ENCODE data around the gene IP6K3.

The IP6K3 gene

DNA sequence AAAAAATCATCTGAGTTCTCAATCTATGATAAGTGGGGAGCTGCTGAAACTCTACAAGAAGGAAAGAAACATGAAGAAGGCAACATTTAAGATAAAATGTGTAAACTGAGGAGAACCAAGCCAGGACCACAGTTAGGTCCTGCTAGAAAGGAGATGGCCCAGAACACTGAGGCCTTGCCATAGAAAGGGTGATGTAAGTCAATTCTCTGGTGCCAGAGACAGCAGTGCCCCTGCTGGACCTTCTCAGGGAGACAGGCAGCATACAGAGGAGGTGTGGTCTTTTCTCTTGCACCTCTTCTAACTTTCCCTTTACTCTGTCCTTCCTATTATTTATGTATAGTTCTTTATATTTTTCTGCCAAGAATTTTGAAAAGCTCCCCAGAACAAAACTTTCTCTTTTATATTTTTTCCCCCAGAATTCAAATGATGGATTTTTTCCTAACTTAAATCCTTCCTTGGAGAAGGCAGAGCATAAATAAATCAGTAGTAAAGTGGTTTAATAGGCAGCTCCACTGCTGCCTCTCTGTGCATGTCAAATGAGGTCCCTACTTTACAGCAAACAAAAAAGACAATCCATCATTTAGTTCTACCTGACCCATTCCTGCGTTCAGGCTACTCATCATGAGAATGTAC, 44.2 kb downstream of the IP6K3 start:
- DNase-seq = peak; percentile 46

DNA sequence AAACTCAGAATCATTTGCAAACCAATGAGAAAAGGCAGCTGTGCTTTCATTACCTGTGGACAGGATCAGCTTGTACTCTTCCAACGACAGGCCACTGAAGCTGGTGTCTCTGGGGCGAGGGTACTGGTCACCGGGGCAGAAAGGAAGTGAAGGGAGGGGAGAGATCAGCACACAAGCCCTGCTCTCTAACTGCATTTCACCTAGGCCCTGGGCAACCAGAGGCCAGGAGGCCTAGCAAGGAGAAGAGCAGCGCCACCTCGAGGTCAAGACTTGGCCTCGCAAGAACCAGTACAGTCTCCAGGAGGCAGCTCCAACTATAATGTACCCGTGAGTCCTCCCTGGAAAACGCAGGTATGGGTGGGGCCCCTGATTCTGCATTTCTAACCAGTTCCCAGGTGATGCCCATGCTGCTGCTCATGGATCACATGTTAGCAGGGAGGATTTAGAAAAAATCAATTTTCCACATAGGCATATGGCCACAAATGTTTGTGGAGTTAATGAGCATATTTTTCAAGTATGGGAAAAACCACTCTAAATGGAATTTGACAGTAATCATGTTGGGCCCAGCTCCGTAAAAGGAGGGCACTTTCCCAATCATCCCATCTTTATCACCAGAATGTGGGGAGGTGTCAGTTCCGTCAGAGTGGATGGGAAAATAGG, 46.2 kb downstream of the IP6K3 start:
- DNase-seq = peak; percentile 75

DNA sequence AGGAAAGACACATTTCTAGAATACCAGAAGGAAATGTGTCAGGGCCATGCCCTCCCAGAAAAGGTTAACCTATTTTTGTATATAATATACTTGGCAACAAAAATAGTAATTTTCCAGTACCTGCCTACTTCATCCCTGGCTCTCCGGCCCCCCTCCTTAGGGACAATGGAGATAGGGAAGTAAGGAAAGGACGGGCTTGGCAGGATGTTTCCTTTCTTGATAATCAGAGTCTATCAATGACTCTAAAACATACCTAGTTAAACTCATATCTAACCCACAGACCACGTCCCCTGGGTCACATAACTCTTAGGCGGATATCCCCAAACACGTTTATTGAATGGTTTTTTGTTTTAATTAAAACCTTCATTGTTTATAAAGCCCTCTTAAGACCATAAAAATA, 47.0 kb downstream of the IP6K3 start:
- DNase-seq = peak; percentile 19

DNA sequence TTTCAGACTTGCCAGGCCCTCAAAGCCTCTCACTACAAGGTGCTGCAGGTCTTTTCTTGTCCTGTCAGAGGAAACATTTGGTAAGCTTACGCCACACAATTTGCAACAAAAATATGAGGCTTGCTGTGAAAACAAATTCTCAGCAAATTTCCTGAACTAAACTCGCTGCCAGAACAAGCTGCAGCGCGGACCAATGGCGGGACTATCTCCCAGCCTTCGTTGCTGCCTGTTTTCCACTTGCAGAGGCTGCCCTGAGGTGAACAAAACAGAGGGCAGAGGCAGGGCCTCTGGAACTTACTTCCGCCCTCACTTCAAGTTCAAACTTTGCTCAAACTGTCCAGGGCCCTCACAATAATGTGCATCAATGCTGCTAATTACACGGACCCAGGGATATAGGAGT, 47.6 kb downstream of the IP6K3 start:
- DNase-seq = no peak

DNA sequence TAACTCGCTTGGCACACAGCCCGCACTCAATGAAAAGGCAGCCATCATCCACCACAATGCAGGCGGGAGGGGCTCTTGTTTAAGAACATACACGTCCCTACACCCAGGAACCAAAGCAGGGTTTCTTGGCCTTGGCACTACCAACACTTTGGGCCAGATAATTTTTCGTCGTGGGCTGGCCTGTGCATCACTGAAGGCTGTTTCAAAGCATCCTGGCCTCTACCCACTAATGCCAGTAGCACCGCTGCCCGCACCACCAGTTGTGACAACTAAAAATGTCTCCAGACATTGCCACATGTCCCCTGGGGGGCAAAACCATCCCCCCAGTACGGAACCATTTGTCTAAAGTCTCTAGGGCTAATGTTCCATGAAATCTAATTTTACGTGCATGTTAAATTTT, 48.2 kb downstream of the IP6K3 start:
- DNase-seq = no peak

DNA sequence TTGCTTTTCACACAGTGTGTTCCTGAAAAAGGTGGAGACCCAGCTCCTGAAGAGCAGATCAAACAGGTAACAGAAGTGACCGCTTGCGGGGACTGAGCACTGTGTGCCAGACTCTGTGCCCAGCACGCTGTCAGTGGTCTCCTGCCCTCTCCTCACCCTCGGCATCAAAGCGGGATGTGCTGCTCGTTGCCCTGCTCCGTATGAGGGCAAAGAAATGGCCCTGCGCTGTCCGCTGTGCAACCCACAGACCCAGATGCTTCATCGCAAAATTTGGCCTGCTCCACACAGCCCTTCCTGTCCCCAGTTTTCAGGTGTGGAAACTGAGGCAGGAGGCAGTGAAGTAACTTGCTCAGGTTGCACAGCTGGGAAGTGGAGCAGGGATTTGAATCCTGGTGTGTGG, 48.9 kb downstream of the IP6K3 start:
- no peak for DNase-seq

DNA sequence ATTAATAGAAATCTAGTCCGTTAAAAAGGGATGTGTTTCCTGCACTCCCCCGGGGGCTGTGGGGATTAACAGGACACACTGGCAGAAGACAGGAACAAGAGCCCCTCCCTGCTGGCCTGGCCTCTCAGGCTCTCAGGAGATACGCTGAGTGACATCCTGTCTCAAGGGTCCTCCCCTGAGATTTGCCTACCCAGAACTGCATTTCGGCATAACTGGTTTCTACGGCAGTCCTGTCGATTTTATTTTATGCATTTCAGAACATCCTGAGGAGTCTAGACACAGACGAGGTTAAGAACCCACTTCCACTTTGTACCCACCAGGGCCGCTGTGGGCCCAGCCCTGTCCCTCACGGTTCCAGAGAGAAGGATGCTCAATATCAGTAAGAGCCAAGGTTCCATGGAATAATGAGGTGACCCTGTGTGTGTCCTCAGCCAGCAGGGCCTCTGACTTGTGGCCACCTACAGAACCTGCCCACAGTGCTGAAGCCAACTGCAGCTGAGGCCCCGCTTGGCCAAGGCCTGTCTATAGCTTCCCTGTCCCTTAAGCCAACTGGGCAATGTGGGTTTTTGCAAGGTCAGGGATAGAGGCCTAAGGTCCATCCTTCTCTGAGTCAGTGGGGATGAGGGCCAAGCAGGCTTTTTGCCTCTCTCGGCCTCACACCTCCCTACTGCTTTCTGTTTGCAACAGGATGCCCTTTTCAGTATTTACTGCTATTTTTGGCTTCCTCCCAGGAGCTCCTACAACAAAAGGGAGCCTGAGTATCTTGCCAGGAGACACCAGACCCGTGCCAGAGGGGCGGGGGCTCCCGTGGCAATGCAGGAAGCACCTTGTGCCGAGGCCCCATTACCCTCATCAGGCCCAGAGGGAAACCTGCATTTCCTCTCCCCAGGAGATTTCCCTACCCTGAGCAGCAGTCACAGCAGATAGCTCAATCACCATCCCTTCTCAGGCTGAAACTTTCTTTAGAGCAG, 49.9 kb downstream of the IP6K3 start:
- DNase-seq = no peak

DNA sequence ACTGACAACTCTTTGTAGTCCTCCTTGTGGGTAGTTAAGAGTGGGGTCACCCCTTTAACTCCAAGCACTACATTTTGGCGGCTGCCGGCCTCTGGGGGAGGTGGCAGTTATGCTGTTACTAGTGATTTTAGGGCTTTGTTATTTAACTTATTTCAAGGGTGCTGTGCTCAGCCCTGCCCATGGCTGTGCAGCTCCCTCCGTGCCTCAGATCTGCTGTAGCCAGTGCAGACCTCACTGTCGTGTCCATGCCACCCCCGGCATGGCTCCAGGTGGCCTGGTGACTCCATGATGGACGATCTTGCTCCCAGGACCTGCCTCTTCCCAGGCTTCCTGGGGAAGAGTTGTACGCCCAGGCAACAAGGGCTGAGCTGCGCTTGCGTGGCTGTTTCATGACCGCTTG, 50.6 kb downstream of the IP6K3 start:
- DNase-seq = no peak

DNA sequence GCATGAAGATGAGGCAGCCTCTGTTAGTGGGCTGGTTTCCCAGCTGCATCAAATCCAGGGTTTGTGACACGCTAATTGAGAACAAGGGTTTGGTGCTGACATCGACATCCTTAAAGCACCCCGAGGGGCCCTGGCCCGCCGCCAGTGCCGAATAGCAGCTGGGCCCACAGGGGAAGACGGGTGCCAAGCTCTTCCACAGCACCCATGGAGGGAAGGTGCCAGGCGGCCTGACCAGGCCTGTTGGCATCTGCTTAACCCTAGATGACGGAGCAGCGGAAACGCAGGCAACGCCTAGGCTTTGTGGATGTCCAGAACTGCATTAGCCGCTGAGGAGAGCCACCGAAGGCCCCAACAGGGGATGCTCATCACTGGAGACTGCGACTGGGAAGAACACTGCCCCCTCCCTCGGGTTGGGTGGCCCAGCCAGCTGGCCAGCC, 51.2 kb downstream of the IP6K3 start:
- DNase-seq = no peak

DNA sequence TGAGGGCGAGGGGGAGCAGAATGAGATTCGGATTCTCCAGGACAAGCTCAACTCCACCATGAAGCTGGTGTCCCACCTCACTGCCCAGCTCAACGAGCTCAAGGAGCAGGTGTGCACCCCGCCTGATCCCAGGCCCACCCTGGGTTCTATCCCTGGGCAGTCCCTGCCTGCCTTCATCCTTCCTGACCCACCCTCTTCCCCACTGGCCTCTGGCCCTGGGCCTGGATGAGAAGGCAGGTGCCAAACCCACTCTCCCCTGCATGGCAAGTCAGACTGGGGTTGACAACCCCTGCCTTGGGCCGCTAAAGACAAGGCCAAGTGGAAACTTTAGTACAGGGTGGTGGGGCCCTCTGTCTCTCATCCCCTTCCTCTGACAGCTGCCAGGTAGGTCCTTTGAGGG, 51.7 kb downstream of the IP6K3 start:
- no peak for DNase-seq

DNA sequence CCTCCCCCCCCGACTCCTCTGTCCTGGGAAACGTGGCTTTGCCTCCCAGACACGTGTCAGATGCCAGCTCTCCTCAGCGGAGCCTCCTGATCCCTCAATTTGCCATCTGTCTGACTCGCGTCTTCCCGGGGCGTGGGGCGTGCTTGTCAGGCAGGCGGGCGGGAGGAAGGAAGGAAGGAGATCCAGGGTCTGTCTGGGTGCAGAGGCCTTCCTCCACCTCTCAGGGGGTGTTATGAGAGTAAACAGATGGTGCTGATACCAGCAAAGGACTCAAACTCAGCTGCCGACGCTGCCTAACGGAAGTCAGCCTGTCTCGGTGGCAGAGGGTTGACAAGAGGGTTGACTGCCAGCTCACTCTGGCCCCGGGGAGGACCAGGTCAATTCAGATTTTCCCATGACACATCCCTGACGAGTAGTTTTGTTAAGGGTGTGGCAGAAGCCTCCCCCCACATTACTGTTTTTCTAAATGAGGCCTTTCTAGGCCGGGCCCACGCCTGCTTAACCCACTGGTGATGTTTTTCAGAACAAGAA, 52.2 kb downstream of the IP6K3 start:
- peak; percentile 84 for DNase-seq

DNA sequence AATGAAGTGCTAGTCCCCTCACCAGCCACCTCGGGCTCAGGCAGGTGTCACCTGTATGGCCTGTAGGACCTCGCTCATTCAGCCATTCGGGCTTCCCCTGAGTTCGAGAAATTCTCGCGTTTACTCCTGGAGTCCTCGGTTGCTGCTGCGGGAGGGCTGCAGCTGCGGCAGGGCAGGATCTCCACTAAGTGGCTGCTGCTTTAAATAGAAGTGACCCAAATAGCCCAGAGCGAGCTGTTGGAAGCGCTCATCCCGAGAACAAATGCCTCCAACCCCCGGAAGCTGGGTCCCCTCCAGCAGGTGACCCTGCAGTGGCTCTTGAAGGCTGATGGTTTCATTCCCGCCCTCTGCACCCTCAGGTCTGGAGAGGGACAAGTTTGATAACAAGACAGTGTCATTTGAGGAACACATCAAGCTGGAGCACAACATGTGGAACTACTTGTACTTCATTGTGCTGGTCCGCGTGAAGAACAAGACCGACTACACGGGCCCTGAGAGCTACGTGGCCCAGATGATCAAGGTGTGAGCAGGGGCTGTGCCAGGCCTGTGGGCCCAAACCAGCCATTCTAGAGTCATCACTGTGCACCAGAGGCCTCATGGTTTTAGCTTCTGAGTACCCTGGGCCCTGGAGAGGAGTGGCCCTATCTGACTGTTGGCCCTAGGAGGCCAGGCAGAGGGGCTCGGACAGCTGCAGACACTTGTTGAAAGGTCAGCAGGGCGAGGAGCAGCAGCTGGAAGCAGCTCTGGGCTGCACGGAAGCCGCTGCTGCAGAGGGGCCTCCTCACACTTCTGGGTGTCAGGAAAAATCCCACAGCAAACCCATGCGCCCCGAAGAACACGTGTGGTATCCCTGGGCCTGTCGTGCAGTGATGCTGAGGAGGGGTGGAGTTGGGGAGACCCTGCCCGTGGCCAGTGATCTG, 53.3 kb downstream of the IP6K3 start:
- no peak for DNase-seq

DNA sequence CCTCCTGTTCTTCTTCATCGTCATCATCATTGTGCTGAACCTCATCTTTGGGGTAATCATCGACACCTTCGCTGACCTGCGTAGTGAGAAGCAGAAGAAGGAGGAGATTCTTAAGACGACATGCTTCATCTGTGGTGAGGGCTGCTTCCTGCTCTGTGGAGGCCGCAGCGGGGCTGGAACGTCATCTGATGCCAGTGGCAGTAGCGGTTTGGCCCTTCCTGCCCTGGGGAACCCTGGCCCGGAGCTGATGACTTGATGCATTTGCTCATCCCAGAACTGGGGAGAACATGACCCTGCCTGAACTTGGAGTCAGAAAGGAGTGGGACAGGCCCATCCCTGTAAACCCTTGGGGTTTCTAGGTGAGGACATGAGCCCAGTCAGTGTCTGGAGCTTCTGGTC, 53.9 kb downstream of the IP6K3 start:
- DNase-seq = peak; percentile 81

DNA sequence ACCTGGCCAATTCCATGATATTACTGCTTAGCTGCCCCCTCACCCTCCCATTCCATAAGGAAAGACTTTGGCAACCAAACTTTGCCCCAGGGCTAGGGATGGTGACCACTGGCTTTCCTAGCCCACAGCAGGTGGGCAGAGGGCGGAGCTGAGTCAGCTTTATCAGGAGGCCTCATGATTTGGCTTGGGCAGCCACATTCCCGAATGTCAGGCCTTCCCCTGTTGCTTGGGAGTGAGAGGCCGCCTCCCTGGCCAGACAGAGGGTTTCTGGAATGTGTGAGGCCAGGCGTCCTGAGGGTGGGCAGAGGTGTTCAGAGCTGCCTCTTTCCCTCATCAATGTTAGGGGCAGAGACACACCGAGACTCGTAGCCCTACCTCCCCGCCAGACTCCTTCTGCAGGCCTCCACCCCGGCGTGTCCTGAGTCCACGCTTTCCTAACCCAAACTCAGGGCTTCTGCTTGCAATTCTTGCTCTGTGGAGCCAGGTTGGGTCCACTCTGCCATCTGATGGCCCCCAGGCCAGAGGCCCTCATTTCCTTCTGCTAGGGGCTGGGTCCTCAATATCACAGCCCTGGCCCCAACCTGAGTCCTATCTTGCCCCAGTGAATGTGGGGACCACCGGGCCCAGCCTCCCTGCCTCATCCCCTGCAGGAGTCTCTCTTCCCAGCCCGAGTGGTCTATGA, 54.5 kb downstream of the IP6K3 start:
- DNase-seq = no peak

DNA sequence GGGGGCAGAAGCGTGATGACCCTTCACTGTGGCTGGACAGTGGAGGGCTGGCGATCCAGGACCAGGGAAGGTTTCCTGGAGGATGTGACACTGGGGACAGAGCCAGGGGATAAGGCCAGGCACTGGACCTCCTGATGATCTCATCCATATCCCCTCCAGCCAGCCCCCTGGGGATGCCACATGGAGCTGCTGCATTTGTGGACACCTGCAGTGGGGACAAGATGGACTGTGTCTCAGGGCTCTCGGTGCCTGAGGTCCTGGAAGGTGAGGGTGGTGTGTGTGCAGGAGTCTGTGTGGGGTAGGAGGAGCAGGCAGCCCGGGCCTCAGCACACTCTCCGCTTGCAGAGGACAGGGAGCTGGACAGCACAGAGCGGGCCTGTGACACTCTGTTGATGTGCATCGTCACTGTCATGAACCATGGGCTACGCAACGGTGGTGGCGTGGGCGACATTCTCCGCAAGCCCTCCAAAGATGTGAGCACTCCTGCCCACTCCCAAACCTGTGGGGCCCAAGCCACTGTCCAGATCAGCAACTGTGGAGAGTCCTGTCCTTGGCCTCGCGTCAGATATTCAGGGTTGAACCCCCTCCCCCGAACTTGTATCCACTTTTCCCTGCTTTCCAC, 55.1 kb downstream of the IP6K3 start:
- DNase-seq = no peak

DNA sequence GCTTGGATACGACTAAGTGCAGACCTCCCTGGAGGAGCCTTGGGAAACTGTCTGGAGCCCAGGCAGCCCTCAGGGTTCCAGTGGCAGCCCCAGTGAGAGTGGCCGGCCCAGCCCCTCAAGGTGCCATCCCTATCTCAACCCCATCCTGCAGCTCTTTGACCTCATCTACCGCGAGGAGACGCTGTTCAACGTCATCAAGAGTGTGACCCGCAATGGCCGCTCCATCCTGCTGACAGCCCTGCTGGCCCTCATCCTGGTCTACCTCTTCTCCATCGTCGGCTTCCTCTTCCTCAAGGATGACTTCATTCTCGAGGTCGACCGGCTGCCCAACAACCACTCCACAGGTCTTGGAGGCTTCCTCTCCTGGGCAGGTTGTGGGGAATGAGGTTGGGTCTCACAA, 55.9 kb downstream of the IP6K3 start:
- no peak for DNase-seq

DNA sequence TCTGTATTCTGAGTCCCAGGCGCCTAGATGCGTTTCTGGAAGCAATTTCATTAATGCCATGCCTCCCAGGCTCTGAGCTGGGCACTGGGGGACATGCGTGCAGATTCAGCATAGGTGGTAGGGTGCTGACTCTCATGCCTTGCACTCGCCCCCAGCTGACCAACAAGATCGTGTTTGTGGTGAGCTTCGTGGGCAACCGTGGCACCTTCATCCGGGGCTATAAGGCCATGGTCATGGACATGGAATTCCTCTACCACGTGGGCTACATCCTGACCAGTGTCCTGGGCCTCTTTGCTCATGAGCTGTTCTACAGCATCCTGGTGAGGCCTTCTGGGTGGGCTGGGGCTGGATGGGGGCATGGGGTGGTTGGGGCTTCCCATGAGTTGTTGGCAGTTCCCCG, 56.8 kb downstream of the IP6K3 start:
- DNase-seq = no peak

DNA sequence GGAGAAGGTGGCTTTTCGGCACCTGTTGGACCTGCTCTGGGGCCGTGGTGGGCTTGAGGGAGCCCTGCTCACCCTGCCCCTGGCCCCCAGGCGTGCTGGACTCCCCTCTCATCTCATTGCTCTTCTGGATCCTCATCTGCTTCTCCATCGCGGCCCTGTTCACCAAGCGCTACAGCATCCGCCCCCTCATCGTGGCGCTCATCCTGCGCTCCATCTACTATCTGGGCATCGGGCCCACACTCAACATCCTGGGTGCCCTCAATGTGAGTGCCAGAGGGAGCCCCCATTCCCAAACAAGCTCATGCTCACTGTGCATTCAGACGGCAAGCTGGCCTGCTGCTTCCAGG, 57.6 kb downstream of the IP6K3 start:
- DNase-seq = no peak

DNA sequence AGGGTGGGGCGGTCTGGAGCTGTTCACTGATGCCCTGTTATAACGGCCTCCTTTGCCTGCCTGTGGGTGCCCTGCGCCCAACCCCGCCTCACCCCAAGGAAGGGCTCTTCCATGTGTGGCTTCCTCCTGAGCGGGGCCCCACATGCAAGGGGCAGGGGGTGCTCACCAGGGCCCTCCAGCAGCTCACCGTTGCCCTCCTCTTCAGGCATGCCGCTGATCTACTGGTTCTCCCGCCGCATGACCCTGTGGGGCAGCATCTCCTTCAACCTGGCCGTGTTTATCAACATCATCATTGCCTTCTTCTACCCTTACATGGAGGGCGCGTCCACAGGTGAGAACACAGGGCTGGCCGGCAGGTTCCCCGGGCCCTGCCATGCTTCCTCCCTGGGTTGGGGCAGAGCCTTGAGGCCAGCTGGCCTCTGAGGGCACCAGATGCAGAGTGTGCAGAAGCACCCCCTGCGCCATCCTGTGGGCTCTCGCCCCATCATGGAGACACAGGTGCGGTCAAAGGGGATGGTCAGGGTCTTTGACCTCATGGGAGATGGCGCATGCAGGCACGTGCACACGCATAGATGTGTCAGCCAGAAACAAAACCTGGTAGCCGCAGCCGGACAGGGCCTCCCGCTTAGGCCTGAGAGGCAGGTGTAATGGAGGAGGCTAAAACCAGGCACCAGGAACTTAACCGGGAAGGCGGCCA, 58.1 kb downstream of the IP6K3 start:
- no peak for DNase-seq

DNA sequence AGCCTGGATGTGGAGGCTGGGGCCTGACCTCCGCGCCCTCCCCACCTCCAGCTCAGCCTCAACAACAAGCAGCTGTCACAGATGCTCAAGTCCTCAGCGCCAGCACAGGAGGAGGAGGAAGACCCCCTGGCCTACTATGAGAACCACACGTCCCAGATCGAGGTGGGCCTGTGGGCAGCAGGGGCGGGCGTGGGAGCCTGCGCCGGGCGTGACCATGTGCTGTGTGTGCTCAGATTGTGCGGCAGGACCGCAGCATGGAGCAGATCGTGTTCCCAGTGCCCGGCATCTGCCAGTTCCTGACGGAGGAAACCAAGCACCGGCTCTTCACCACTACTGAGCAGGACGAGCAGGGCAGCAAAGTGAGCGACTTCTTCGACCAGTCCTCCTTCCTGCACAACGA, 58.7 kb downstream of the IP6K3 start:
- no peak for DNase-seq

All from activated CD4-positive, alpha-beta T cell treated with anti-CD3 and anti-CD28 coated beads, Interleukin-2, amount 50 U/mL, for 16 hours (primary cell).